Fibroblast of pulmonary artery (primary cell): ENCODE results near the gene BSND.

Experiments used
- DNase-seq: peaks from one replicate; pipeline ENCODE4 v3.0.0-alpha.2; 2010; ENCODE audit warnings: low read depth
- H3K4me3 ChIP-seq: replicated peaks from 2 replicates; pipeline ENCODE4 v1.5.1; 2011; ENCODE audit warnings: low read depth, mild to moderate bottlenecking, control low read depth, low read length, moderate library complexity
- TF ChIP-seq, protein P1 (sequence below): IDR thresholded peaks from 2 replicates; pipeline ENCODE4 v1.5.1; 2011; ENCODE audit warnings: mild to moderate bottlenecking, control low read depth, low read length, inconsistent platforms; ENCODE audit errors: missing control alignments

The BSND gene

DNA sequence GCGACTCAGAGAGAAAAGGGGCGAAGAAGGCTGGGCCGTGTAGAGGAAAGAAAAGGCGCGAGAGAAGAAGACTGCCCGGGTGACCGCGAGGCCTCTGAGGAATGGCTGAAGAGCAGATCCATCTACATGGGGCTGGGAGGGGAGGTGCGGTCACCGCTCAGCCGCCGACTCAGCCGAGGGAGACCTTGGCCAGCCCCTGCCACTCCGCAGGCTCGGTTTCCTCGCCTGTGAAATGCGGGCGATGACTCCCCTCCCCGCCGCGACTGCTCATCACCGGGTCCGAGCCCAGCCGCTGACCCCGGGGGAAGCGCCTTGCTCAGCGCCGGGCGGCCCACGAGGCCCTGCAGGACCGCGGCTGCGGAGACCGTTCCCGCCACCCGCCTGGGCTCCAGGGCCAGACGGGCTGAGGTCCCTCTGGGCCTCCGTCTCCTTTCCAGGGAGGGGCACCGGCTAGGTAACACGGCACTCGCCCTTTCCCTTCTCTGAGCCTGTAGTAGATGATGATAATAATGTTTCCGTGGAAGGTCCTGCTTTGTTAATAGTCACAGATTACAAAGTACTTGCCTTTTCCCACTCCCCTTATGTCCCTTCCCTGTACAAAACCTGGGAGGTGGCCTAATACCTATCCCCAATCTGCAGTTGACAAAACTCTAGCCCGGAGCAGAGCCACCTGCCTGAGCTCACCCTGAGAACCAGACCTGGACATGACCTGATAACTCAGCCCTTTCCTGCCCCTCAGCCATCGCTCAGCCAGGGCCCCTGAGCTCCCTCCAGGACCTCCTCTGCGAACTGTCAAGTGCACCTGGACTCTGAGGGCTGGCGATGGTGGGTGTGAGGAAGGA is 1.6 kb upstream of the BSND start:
- no peak overlapping the region for H3K4me3 ChIP-seq
- DNase-seq, result no peak
- TF ChIP-seq, protein P1, sequence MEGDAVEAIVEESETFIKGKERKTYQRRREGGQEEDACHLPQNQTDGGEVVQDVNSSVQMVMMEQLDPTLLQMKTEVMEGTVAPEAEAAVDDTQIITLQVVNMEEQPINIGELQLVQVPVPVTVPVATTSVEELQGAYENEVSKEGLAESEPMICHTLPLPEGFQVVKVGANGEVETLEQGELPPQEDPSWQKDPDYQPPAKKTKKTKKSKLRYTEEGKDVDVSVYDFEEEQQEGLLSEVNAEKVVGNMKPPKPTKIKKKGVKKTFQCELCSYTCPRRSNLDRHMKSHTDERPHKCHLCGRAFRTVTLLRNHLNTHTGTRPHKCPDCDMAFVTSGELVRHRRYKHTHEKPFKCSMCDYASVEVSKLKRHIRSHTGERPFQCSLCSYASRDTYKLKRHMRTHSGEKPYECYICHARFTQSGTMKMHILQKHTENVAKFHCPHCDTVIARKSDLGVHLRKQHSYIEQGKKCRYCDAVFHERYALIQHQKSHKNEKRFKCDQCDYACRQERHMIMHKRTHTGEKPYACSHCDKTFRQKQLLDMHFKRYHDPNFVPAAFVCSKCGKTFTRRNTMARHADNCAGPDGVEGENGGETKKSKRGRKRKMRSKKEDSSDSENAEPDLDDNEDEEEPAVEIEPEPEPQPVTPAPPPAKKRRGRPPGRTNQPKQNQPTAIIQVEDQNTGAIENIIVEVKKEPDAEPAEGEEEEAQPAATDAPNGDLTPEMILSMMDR, result no peak

DNA sequence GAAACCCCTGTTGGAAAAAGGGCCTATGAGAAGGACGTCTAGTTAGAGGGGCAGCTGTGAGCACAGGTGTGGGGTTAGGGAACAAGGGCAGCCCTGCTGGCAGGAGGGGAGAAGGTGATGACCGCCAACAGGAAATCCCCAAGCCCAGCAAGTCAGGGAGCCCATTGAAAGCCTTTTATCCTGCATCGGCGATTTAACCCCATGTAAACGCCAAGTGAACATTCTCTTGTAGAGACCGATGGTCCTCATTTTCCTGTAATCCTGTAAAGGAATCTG is 1.1 kb upstream of the BSND start:
- no peak for DNase-seq
- no peak overlapping the region for H3K4me3 ChIP-seq
- TF ChIP-seq, protein P1, result no peak

DNA sequence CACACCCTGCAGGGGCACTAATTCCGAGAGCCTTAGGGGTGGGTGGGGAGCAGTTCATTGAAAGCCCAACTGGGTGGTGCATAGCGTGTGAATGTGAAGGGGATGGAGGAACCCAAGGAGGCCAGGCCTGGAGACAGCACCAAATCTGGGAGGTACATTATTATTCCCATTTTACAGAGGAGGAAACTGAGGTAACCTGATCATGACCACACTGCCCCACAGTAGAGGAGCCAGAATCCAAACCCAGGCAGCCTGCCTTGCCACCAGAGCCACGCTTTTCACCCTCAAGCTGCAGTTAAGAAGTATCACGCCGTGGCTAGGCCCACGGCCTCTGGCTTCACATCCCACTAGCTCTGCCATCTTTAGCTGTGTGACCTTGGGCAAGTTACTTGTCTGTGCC is 633 bp upstream of the BSND start:
- TF ChIP-seq, protein P1, result no peak
- no peak overlapping the region for H3K4me3 ChIP-seq

DNA sequence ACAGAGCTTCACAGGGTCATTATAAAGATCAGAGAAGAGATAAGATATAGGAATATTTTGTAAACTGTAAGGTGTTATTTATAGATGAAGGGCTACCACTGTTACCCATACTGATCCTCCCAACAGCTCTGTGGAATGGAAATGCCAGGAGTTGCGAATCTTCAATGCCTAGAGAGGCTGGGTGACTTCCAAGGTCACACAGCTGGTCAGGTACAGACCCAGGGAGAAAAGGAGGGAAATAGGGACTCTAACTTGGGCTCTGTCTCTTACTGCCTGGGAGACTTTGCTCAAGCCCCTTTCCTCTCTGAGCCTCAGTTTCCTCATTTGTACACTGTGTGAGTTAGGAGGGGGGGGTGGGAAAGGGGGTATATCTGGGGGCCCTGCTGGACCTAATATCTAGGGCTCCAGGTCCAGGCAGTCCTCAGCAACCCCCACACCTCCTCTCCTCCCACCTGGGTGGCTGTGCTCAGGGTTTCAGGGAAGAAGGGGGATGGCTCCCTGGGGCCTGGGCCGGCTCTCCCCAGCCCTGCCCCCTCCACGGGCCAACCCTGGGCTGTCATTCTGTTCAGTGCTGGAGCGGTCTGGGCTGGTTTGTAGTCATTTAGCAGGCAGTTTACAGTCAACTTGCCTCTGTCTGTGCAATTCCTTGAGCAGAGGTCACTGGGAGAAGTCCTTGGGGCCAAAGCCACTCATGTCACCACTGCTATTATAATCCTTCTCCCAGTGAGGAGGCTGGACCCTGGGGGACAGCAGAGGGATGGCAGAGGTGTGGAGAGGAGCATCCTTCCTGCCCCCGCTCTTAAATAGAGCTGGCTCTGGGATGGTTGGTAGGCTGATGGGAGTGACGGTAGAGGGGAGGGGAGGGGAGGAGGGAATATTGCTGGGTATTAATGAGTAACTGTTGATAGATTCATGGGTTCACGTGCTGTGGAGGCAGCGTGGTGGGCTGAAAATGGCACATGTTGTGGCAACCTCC is 1.7 kb downstream of the BSND start:
- DNase-seq, result no peak
- H3K4me3 ChIP-seq, result no peak overlapping the region
- TF ChIP-seq, protein P1, result no peak

More for the DNA sequence above, 633 bp upstream of the BSND start:
- no peak for DNase-seq

DNA sequence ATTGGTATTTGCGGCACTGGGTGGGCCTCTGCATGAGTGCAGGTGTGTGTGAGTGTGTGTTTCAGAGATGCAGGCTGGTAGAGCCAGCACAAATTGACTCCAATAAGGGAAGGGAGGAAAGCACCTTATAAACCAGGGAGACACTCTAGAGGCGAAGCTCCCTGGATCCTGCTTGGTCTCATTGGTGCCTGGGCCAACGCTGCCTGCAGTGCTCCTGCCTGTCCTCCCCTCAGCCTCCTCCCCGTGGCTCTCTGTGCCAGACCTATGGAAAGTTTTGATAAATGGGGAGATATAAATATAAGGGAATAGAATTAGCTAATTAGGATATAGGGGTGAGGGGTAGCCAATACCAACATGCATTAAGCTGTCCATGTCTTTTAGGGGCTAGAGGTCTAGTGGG is 2.6 kb downstream of the BSND start:
- no peak for DNase-seq
- H3K4me3 ChIP-seq, result no peak overlapping the region
- TF ChIP-seq, protein P1, result no peak

DNA sequence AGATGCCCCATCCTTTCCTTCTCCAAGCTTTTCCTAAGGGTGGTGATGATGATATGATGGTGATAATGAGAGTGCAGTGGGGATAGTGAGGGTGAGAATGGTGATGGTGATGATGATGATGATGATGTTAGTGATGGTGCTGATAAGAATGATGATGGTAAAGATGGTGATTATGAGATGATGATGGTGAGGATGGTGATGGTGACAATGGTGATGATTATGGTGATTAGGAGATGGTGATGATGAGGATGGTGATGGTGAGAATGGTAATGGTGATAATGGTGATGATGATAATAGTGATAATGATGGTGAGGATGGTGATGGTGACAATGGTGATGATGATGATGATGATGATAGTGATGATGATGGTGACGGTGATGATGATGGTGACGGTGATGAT is 4.0 kb downstream of the BSND start:
- TF ChIP-seq, protein P1, result no peak
- no peak overlapping the region for H3K4me3 ChIP-seq
- DNase-seq, result no peak
